ENCODE measurements around the gene METRNL. TPM values are rescaled to one million over a fixed set of nuclear protein-coding genes. Genes with fewer than 3 reads are reported as not detected.
A peak's percentile ranks its signal among the peaks of the same experiment; 100 is the strongest.
"Not testable (repeated sequence)": the region's sequence is repeated elsewhere in the genome, so short reads cannot be mapped to it uniquely, and the experiment has no call there.

The METRNL gene
- total RNA-seq, 1 experiment from 2014 or later = 44.6 TPM

DNA sequence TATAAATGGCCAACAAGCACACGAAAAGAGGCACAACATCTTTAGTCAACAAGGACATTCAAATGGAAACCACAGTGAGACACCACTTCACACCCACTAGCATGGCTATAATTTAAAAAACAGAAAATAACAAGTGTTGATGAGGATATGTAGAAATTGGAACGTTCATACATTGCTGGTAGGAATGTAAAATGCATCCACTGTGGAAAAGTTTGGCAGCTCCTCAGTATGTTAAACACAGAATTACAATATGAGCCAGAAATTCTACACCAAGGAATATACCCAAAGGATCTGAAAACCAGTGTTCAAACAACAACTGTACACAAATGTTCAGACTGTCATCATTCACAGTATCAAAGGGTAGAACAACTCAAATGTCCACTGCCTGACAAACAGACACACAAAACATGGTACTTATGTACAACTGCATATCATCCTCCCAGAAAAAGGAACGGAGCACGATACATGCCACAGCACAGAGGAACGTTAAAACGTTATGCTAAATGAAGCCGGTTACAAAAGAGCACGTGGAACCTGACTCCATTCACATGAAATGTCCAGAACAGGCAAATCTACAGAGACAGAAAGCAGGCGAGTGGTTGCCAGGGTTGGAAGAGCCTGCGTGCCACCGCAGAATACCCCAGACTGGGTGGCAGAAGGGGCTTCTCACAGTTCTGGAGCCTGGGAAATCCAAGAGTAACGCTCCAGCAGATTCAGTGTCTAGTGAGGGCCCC is 32.8 kb upstream of the METRNL start:
- H3K9me2 ChIP-seq (ENCODE audit: insufficient read depth) = no peaks in the 10 kb centered on the region
- no peaks in the 10 kb centered on the region for H3K79me2 ChIP-seq (ENCODE audit: low read depth)
- H3K4me3 ChIP-seq = no peak overlapping the region
- no TSS peak for BruUV-seq (replicated peaks)
- intact Hi-C loops (cut with micrococcal nuclease; ENCODE audit: unreplicated experiment) = no loop called here
- peaks cover 19% of the 10 kb centered on the region; the same call in 1 of the 2 replicates for H3K4me1 ChIP-seq (replicated peaks; ENCODE audit: insufficient read depth)
- no peaks in the 10 kb centered on the region for H3K36me3 ChIP-seq (ENCODE audit: low read depth)
- no peaks in the 10 kb centered on the region for H4K20me1 ChIP-seq (ENCODE audit: insufficient read depth)
- CTCF ChIA-PET = no interaction called here
- no peaks in the 10 kb centered on the region for H3K27me3 ChIP-seq (ENCODE audit: insufficient read depth, low read depth)
- DNase-seq = no peak
- H3K4me2 ChIP-seq = no peak overlapping the region
- H2AFZ ChIP-seq = no peak overlapping the region
- peaks cover 20% of the 10 kb centered on the region; the same call in 1 of the 2 replicates for H3K9me3 ChIP-seq (ENCODE audit: insufficient read depth, low read depth)
- TF ChIP-seq EZH2 (IDR thresholded peaks at IDR 0.05; ENCODE audit: low read depth) = no peak
- TF ChIP-seq, protein P1, sequence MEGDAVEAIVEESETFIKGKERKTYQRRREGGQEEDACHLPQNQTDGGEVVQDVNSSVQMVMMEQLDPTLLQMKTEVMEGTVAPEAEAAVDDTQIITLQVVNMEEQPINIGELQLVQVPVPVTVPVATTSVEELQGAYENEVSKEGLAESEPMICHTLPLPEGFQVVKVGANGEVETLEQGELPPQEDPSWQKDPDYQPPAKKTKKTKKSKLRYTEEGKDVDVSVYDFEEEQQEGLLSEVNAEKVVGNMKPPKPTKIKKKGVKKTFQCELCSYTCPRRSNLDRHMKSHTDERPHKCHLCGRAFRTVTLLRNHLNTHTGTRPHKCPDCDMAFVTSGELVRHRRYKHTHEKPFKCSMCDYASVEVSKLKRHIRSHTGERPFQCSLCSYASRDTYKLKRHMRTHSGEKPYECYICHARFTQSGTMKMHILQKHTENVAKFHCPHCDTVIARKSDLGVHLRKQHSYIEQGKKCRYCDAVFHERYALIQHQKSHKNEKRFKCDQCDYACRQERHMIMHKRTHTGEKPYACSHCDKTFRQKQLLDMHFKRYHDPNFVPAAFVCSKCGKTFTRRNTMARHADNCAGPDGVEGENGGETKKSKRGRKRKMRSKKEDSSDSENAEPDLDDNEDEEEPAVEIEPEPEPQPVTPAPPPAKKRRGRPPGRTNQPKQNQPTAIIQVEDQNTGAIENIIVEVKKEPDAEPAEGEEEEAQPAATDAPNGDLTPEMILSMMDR (conservative IDR thresholded peaks at IDR 0.05) = no peak
- no peak overlapping the region for H3K27ac ChIP-seq
- POLR2A ChIA-PET (ENCODE audit: unreplicated experiment) = no interaction called here
- H3F3A ChIP-seq (ENCODE audit: insufficient read depth, low read depth) = peaks cover 20% of the 10 kb centered on the region; the same call in 1 of the 2 replicates

DNA sequence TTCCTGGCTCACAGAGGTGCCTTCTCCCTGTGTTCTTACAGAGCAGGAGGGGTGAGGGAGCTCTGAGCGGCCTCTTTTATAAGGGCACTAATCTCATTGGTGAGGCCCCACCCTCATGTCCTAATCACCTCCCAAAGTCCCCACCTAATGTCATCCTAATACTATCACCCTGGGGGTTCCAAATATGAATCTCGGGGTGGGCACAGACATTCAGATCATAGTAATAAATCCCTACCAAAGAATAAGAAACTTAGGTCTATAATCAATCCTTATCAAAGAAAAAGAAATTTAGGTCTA is 32.3 kb upstream of the METRNL start:
- Histone ChIP-seq H3K4me3 (no peak overlapping the region), H3F3A (ENCODE audit: insufficient read depth, low read depth) (peaks cover 20% of the 10 kb centered on the region; the same call in 1 of the 2 replicates), H3K36me3 (ENCODE audit: low read depth) (no peaks in the 10 kb centered on the region), H3K4me2 (no peak overlapping the region), H4K20me1 (ENCODE audit: insufficient read depth) (no peaks in the 10 kb centered on the region), H3K27ac (no peak overlapping the region), H3K27me3 (ENCODE audit: insufficient read depth, low read depth) (no peaks in the 10 kb centered on the region), H3K9me3 (ENCODE audit: insufficient read depth, low read depth) (peaks cover 15% of the 10 kb centered on the region; the same call in 1 of the 2 replicates), H2AFZ (no peak overlapping the region), H3K79me2 (ENCODE audit: low read depth) (no peaks in the 10 kb centered on the region), H3K9me2 (ENCODE audit: insufficient read depth) (no peaks in the 10 kb centered on the region), H3K4me1 (replicated peaks; ENCODE audit: insufficient read depth) (peaks cover 20% of the 10 kb centered on the region; the same call in 1 of the 2 replicates)
- no peak for DNase-seq
- ChIA-PET POLR2A (ENCODE audit: unreplicated experiment) (no interaction called here), CTCF (no interaction called here)
- intact Hi-C loops (cut with micrococcal nuclease; ENCODE audit: unreplicated experiment) = no loop called here
- TF ChIP-seq EZH2 (IDR thresholded peaks at IDR 0.05; ENCODE audit: low read depth) = no peak
- TF ChIP-seq, protein P1 (conservative IDR thresholded peaks at IDR 0.05) = no peak
- BruUV-seq (replicated peaks) = no TSS peak

DNA sequence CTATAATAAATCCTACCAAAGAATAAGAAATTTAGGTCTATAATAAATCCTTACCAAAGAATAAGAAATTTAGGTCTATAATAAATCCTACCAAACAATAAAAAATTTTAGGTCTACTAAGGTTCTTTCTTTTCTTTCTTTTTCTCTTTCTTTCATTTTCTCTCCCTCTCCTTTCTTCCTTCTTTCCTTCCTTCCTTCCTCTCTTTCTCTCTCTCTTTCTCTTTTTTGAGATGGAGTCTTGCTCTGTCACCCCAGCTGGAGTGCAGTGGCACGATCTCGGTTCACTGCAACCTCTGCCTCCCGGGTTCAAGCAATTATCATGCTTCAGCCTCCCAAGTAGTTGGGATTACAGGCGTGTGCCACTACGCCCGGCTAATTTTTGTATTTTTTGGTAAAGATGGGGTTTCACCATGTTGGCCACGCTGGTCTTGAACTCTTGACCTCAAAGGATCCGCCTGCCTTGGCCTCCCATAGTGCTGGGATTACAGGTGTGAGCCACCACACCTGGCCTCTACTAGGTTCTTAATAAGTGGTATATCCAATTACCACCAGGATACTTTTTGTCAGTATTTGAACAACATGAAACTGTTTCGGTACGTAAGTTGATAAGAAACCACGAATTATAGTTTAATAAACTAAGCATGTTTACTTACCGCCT is 31.5 kb upstream of the METRNL start:
- H3K27me3 ChIP-seq (ENCODE audit: insufficient read depth, low read depth); H4K20me1 ChIP-seq (ENCODE audit: insufficient read depth); CTCF ChIA-PET; POLR2A ChIA-PET (ENCODE audit: unreplicated experiment); intact Hi-C loops (cut with micrococcal nuclease; ENCODE audit: unreplicated experiment); H3K36me3 ChIP-seq (ENCODE audit: low read depth); DNase-seq; H3K9me2 ChIP-seq (ENCODE audit: insufficient read depth); H3K9me3 ChIP-seq (ENCODE audit: insufficient read depth, low read depth); H3K79me2 ChIP-seq (ENCODE audit: low read depth): not testable (repeated sequence)
- peak overlapping the region; percentile 56; the same call in 1 of the 2 replicates for H3K4me3 ChIP-seq
- H3K4me1 ChIP-seq (replicated peaks; ENCODE audit: insufficient read depth) = peaks cover 22% of the 10 kb centered on the region; the same call in 1 of the 2 replicates
- TSS peak; percentile 60 for BruUV-seq (replicated peaks)
- peak overlapping the region; percentile 72; the same call in 1 of the 2 replicates for H2AFZ ChIP-seq
- H3K27ac ChIP-seq = peak overlapping the region; percentile 79
- peak overlapping the region; percentile 81 for H3K4me2 ChIP-seq
- peaks cover 20% of the 10 kb centered on the region; the same call in 1 of the 2 replicates for H3F3A ChIP-seq (ENCODE audit: insufficient read depth, low read depth)

Data from PC-9 (cell line).